HepG2 (cell line): ENCODE data around the gene RAB8A. TPM values are rescaled to one million over a fixed set of nuclear protein-coding genes. Genes with fewer than 3 reads are reported as not detected.

Experiments
- AHR ChIP-seq: IDR thresholded peaks from 2 replicates; pipeline ENCODE4 v1.6.1; 2018; ENCODE audit warnings: missing genetic modification reagents, missing compliant biosample characterization
- ARNT ChIP-seq: fragments of 450-650 bp; IDR thresholded peaks from 2 replicates; pipeline ENCODE4 v1.6.1; 2017
- ATM ChIP-seq: fragments of 450-650 bp; IDR thresholded peaks from 2 replicates; pipeline ENCODE4 v1.7.1; 2017; ENCODE audit warnings: mild to moderate bottlenecking, borderline replicate concordance
- DR1 ChIP-seq: sonication (generic); formaldehyde crosslinking; IDR thresholded peaks from 2 replicates; pipeline ENCODE4 v1.8.0; 2021; ENCODE audit warnings: mild to moderate bottlenecking, missing genetic modification reagents, inconsistent platforms
- GPN1 ChIP-seq: sonication (generic); formaldehyde crosslinking; IDR thresholded peaks from 2 replicates; pipeline ENCODE4 v1.5.1; 2020; ENCODE audit warnings: missing genetic modification reagents, borderline replicate concordance
- KLF9 ChIP-seq: IDR thresholded peaks from 2 replicates; pipeline ENCODE4 v1.6.1; 2016; ENCODE audit warnings: low read depth
- NCOA2 ChIP-seq: sonication (generic); formaldehyde crosslinking; IDR thresholded peaks from 2 replicates; pipeline ENCODE4 v1.8.0; 2022; ENCODE audit warnings: inconsistent platforms
- PAF1 ChIP-seq: IDR thresholded peaks from 2 replicates; pipeline ENCODE4 v1.6.1; 2016; ENCODE audit warnings: missing genetic modification reagents, missing compliant biosample characterization
- SAFB2 ChIP-seq: sonication (generic); formaldehyde crosslinking; IDR thresholded peaks from 2 replicates; pipeline ENCODE4 v1.5.1; 2020; ENCODE audit warnings: missing genetic modification reagents, low read depth, mild to moderate bottlenecking, borderline replicate concordance
- SMARCC2 ChIP-seq: fragments of 450-650 bp; IDR thresholded peaks from 2 replicates; pipeline ENCODE4 v1.6.1; 2017; ENCODE audit warnings: antibody characterized with exemption, mild to moderate bottlenecking
- SRY ChIP-seq: sonication (generic); formaldehyde crosslinking; IDR thresholded peaks from 2 replicates; pipeline ENCODE4 v1.8.0; 2022; ENCODE audit warnings: mild to moderate bottlenecking, missing genetic modification reagents
- ZNF10 ChIP-seq: sonication (generic); formaldehyde crosslinking; IDR thresholded peaks from 2 replicates; pipeline ENCODE4 v1.4.0; 2020; ENCODE audit warnings: mild to moderate bottlenecking, low read depth, missing genetic modification reagents, borderline replicate concordance
- ZNF234 ChIP-seq: sonication (generic); formaldehyde crosslinking; conservative IDR thresholded peaks from 2 replicates; pipeline ENCODE4 v1.5.1; 2020; ENCODE audit warnings: mild to moderate bottlenecking, missing genetic modification reagents
- ZNF34 ChIP-seq: sonication (generic); formaldehyde crosslinking; IDR thresholded peaks from 2 replicates; pipeline ENCODE4 v1.4.0; 2020; ENCODE audit warnings: mild to moderate bottlenecking, missing genetic modification reagents, borderline replicate concordance
- ZNF552 ChIP-seq: sonication (generic); formaldehyde crosslinking; IDR thresholded peaks from 2 replicates; pipeline ENCODE4 v1.9.0; 2022; ENCODE audit warnings: missing genetic modification reagents, mild to moderate bottlenecking, borderline replicate concordance
- ZNF839 ChIP-seq: sonication (generic); formaldehyde crosslinking; IDR thresholded peaks from 2 replicates; pipeline ENCODE4 v1.4.0; 2020; ENCODE audit warnings: missing genetic modification reagents, mild to moderate bottlenecking, borderline replicate concordance
- polyA plus RNA-seq, 8 experiments: library from polyadenylated mRNA; depleted of rRNA in 3 of 8; stranded (reverse) in 7 of 8; unstranded in 1 of 8; fragments of >200 nt; fragmentation: Illumina TruSeq in 4 of 8; extraction: Trizol in 4 of 8; gene quantifications; 2 replicates each; pipeline versions ENCODE4 v1.2.1 to v1.2.3, GENCODE V29; 2011 to 2016; ENCODE audit warnings: low read depth in 4 of 8, missing spikeins in 1 of 8, mixed read lengths in 1 of 8; ENCODE audit not compliant: insufficient read depth in 1 of 8
- total RNA-seq, 5 experiments: library from RNA; depleted of rRNA; stranded (reverse); fragments of >200 nt; fragmentation: Illumina TruSeq; extraction: Trizol; gene quantifications; 2 replicates each; pipeline ENCODE4 v1.2.3, GENCODE V29; 2016; ENCODE audit warnings: low read depth in 1 of 5
- TF ChIP-seq, protein P1 (sequence below): sonication (generic); formaldehyde crosslinking; IDR thresholded peaks from 2 replicates; pipeline ENCODE4 v1.4.0; 2020; ENCODE audit warnings: missing genetic modification reagents
- TF ChIP-seq, protein P2 (sequence below): sonication (generic); formaldehyde crosslinking; IDR thresholded peaks from 2 replicates; pipeline ENCODE4 v1.8.0; 2022; ENCODE audit warnings: missing genetic modification reagents, mild to moderate bottlenecking, borderline replicate concordance
- TF ChIP-seq, protein P3 (sequence below): sonication (generic); formaldehyde crosslinking; IDR thresholded peaks from 2 replicates; pipeline ENCODE4 v1.4.0; 2020; ENCODE audit warnings: low read depth, mild to moderate bottlenecking, missing genetic modification reagents

Gene RAB8A
- total and polyA plus RNA-seq, 2 of the 13 experiments (the other 11 are each of a cell fraction or from before 2014, with no cell fraction given), result 36.7 to 45.0 TPM

- TF ChIP-seq, protein P1, sequence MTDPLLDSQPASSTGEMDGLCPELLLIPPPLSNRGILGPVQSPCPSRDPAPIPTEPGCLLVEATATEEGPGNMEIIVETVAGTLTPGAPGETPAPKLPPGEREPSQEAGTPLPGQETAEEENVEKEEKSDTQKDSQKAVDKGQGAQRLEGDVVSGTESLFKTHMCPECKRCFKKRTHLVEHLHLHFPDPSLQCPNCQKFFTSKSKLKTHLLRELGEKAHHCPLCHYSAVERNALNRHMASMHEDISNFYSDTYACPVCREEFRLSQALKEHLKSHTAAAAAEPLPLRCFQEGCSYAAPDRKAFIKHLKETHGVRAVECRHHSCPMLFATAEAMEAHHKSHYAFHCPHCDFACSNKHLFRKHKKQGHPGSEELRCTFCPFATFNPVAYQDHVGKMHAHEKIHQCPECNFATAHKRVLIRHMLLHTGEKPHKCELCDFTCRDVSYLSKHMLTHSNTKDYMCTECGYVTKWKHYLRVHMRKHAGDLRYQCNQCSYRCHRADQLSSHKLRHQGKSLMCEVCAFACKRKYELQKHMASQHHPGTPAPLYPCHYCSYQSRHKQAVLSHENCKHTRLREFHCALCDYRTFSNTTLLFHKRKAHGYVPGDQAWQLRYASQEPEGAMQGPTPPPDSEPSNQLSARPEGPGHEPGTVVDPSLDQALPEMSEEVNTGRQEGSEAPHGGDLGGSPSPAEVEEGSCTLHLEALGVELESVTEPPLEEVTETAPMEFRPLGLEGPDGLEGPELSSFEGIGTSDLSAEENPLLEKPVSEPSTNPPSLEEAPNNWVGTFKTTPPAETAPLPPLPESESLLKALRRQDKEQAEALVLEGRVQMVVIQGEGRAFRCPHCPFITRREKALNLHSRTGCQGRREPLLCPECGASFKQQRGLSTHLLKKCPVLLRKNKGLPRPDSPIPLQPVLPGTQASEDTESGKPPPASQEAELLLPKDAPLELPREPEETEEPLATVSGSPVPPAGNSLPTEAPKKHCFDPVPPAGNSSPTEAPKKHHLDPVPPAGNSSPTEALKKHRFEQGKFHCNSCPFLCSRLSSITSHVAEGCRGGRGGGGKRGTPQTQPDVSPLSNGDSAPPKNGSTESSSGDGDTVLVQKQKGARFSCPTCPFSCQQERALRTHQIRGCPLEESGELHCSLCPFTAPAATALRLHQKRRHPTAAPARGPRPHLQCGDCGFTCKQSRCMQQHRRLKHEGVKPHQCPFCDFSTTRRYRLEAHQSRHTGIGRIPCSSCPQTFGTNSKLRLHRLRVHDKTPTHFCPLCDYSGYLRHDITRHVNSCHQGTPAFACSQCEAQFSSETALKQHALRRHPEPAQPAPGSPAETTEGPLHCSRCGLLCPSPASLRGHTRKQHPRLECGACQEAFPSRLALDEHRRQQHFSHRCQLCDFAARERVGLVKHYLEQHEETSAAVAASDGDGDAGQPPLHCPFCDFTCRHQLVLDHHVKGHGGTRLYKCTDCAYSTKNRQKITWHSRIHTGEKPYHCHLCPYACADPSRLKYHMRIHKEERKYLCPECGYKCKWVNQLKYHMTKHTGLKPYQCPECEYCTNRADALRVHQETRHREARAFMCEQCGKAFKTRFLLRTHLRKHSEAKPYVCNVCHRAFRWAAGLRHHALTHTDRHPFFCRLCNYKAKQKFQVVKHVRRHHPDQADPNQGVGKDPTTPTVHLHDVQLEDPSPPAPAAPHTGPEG (CRISPR knock-in tag), result 0 out of 2 replicates have a peak, but pooled peaks have one; percentile 22
- TF ChIP-seq ARNT (no peak), ATM (no peak), AHR (peak; percentile 80; the same call in 1 of the 2 replicates), ZNF839 (CRISPR knock-in tag) (no peak), ZNF10 (CRISPR knock-in tag) (no peak), SMARCC2 (no peak), ZNF234 (CRISPR knock-in tag) (no peak), ZNF552 (CRISPR knock-in tag) (no peak), ZNF34 (CRISPR knock-in tag) (no peak), SRY (0 out of 2 replicates have a peak, but pooled peaks have one; percentile 68), SAFB2 (CRISPR knock-in tag) (peak; percentile 47), PAF1 (CRISPR knock-in tag) (no peak), GPN1 (CRISPR knock-in tag) (no peak), KLF9 (CRISPR knock-in tag) (0 out of 2 replicates have a peak, but pooled peaks have one; percentile 18), NCOA2 (CRISPR knock-in tag) (peak; percentile 47; the same call in 1 of the 2 replicates), DR1 (CRISPR knock-in tag) (peak; percentile 54; the same call in 1 of the 2 replicates)
- TF ChIP-seq, protein P2, sequence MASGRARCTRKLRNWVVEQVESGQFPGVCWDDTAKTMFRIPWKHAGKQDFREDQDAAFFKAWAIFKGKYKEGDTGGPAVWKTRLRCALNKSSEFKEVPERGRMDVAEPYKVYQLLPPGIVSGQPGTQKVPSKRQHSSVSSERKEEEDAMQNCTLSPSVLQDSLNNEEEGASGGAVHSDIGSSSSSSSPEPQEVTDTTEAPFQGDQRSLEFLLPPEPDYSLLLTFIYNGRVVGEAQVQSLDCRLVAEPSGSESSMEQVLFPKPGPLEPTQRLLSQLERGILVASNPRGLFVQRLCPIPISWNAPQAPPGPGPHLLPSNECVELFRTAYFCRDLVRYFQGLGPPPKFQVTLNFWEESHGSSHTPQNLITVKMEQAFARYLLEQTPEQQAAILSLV (CRISPR knock-in tag), result peak; percentile 83
- TF ChIP-seq, protein P3, sequence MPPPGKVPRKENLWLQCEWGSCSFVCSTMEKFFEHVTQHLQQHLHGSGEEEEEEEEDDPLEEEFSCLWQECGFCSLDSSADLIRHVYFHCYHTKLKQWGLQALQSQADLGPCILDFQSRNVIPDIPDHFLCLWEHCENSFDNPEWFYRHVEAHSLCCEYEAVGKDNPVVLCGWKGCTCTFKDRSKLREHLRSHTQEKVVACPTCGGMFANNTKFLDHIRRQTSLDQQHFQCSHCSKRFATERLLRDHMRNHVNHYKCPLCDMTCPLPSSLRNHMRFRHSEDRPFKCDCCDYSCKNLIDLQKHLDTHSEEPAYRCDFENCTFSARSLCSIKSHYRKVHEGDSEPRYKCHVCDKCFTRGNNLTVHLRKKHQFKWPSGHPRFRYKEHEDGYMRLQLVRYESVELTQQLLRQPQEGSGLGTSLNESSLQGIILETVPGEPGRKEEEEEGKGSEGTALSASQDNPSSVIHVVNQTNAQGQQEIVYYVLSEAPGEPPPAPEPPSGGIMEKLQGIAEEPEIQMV (CRISPR knock-in tag), result no peak; the same call in 1 of the 2 replicates
These were observed at the start of gene RAB8A (continued) for GRCh38 chr19:16111160-16111908.
